WTC11 (cell line): Measurements from ENCODE around the gene IRS1. TPM values are rescaled to one million over a fixed set of nuclear protein-coding genes. Genes with fewer than 3 reads are reported as not detected.

Source experiments
- ATAC-seq: fragments of 200-7000 bp; cut with Tn5 transposase; 2 replicates; pipeline ENCODE4 v1.10.0; 2021; ENCODE audit warnings: mild to moderate bottlenecking, moderate library complexity
- CTCF ChIA-PET: fragments of 300-600 bp; sonication (Branson Sonifier 250); formaldehyde crosslinking; loops from one replicate; lab custom pipeline; 2021; ENCODE audit warnings: antibody characterized with exemption; lab: Charles Lee
- POLR2A ChIA-PET: fragments of 350-600 bp; sonication (Branson Sonifier 250); formaldehyde crosslinking; loops from one replicate; lab custom pipeline; 2021; ENCODE audit warnings: antibody characterized with exemption; lab: Charles Lee
- DNase-seq: peaks from one replicate; pipeline ENCODE4 v3.0.0; 2021; ENCODE audit warnings: low spot score
- H3K27ac Mint-ChIP-seq: 2 replicates; pipeline ENCODE4 v1.8.0; 2021; ENCODE audit warnings: mixed read lengths
- H3K27me3 Mint-ChIP-seq: 2 replicates; pipeline ENCODE4 v1.8.0; 2021; ENCODE audit warnings: low read depth, mild to moderate bottlenecking, moderate library complexity, mixed read lengths
- H3K36me3 Mint-ChIP-seq: 2 replicates; pipeline ENCODE4 v1.8.0; 2021; ENCODE audit warnings: mixed read lengths
- H3K4me1 Mint-ChIP-seq: 2 replicates; pipeline ENCODE4 v1.8.0; 2022; ENCODE audit warnings: mixed read lengths
- H3K4me3 Mint-ChIP-seq: 2 replicates; pipeline ENCODE4 v1.8.0; 2021; ENCODE audit warnings: mild to moderate bottlenecking, moderate library complexity, mixed read lengths
- H3K9me3 Mint-ChIP-seq: 2 replicates; pipeline ENCODE4 v1.8.0; 2021; ENCODE audit warnings: mixed read lengths
- AR ChIP-seq: fragments of 250-450 bp; sonication (Bioruptor Pico); IDR thresholded peaks from 2 replicates; pipeline ENCODE4 v1.9.0; 2021; ENCODE audit warnings: mild to moderate bottlenecking
- CDX4 ChIP-seq: fragments of 250-450 bp; sonication (Bioruptor Pico); IDR thresholded peaks from 2 replicates; pipeline ENCODE4 v1.9.0; 2021; ENCODE audit warnings: moderate library complexity, mild to moderate bottlenecking, inconsistent platforms, borderline replicate concordance
- ELF4 ChIP-seq: sonication (generic); formaldehyde crosslinking; IDR thresholded peaks from 2 replicates; pipeline ENCODE4 v1.8.1; 2022; ENCODE audit warnings: low read depth, mild to moderate bottlenecking, moderate library complexity, missing genetic modification reagents
- FOXK1 ChIP-seq: sonication (generic); formaldehyde crosslinking; IDR thresholded peaks from 2 replicates; pipeline ENCODE4 v1.8.0; 2022; ENCODE audit warnings: mild to moderate bottlenecking, moderate library complexity, missing genetic modification reagents
- GRHL2 ChIP-seq: fragments of 250-450 bp; sonication (Bioruptor Pico); IDR thresholded peaks from 2 replicates; pipeline ENCODE4 v1.8.0; 2022; ENCODE audit warnings: mild to moderate bottlenecking, moderate library complexity; ENCODE audit not compliant: insufficient replicate concordance, severe bottlenecking
- HMGXB4 ChIP-seq: sonication (generic); formaldehyde crosslinking; IDR thresholded peaks from 2 replicates; pipeline ENCODE4 v1.8.1; 2023; ENCODE audit warnings: mild to moderate bottlenecking, moderate library complexity, missing genetic modification reagents
- NR1H2 ChIP-seq: sonication (generic); formaldehyde crosslinking; IDR thresholded peaks from 2 replicates; pipeline ENCODE4 v1.9.0; 2021; ENCODE audit warnings: mild to moderate bottlenecking, moderate library complexity, missing genetic modification reagents
- RORB ChIP-seq: fragments of 250-450 bp; sonication (Bioruptor Pico); IDR thresholded peaks from 2 replicates; pipeline ENCODE4 v1.9.0; 2021; ENCODE audit warnings: mild to moderate bottlenecking
- SP1 ChIP-seq: sonication (generic); formaldehyde crosslinking; conservative IDR thresholded peaks from 2 replicates; pipeline ENCODE4 v1.8.1; 2022; ENCODE audit warnings: missing genetic modification reagents
- TCF7 ChIP-seq: sonication (generic); formaldehyde crosslinking; IDR thresholded peaks from 2 replicates; pipeline ENCODE4 v1.8.0; 2022; ENCODE audit warnings: mild to moderate bottlenecking, low read depth, missing genetic modification reagents, moderate library complexity
- TP53 ChIP-seq: sonication (generic); formaldehyde crosslinking; IDR thresholded peaks from 2 replicates; pipeline ENCODE4 v1.8.1; 2023; ENCODE audit warnings: mild to moderate bottlenecking, missing genetic modification reagents
- ZMAT4 ChIP-seq: fragments of 250-450 bp; sonication (Bioruptor Pico); IDR thresholded peaks from 2 replicates; pipeline ENCODE4 v1.9.0; 2021; ENCODE audit warnings: mild to moderate bottlenecking
- ZNF121 ChIP-seq: sonication (generic); formaldehyde crosslinking; IDR thresholded peaks from 2 replicates; pipeline ENCODE4 v1.8.0; 2023; ENCODE audit warnings: missing genetic modification reagents
- ZNF219 ChIP-seq: sonication (generic); formaldehyde crosslinking; IDR thresholded peaks from 2 replicates; pipeline ENCODE4 v1.8.0; 2023; ENCODE audit warnings: missing genetic modification reagents, mild to moderate bottlenecking, borderline replicate concordance
- ZNF671 ChIP-seq: fragments of 250-450 bp; sonication (Bioruptor Pico); IDR thresholded peaks from 2 replicates; pipeline ENCODE4 v1.8.0; 2021; ENCODE audit warnings: mild to moderate bottlenecking
- total RNA-seq: library from RNA; stranded (reverse); gene quantifications from 3 replicates; pipeline ENCODE4 v1.2.3, GENCODE V29; 2021
- TF ChIP-seq, protein P1 (sequence below): sonication (generic); formaldehyde crosslinking; IDR thresholded peaks from 2 replicates; pipeline ENCODE4 v1.8.0; 2023; ENCODE audit warnings: missing genetic modification reagents
- TF ChIP-seq, protein P2 (sequence below): sonication (generic); formaldehyde crosslinking; IDR thresholded peaks from 2 replicates; pipeline ENCODE4 v1.8.0; 2022; ENCODE audit warnings: mild to moderate bottlenecking, missing genetic modification reagents
- TF ChIP-seq, protein P3 (sequence below): sonication (generic); formaldehyde crosslinking; conservative IDR thresholded peaks from 2 replicates; pipeline ENCODE4 v1.8.1; 2022; ENCODE audit warnings: mild to moderate bottlenecking, missing genetic modification reagents

Gene IRS1
- total RNA-seq, 1 experiment from 2014 or later: 22.9 TPM

GRCh38 chr2:226728996-226729395 is 70.6 kb downstream of the IRS1 start:
- CTCF ChIA-PET: no interaction called here
- POLR2A ChIA-PET: no interaction called here
- Mint-ChIP-seq H3K9me3 (no peaks in the 10 kb centered on the region), H3K4me1 (peaks cover 16% of the 10 kb centered on the region), H3K27me3 (no peaks in the 10 kb centered on the region), H3K27ac (no peak overlapping the region), H3K4me3 (no peak overlapping the region), H3K36me3 (no peaks in the 10 kb centered on the region)
- TF ChIP-seq TP53: no peak
- TF ChIP-seq, protein P1, sequence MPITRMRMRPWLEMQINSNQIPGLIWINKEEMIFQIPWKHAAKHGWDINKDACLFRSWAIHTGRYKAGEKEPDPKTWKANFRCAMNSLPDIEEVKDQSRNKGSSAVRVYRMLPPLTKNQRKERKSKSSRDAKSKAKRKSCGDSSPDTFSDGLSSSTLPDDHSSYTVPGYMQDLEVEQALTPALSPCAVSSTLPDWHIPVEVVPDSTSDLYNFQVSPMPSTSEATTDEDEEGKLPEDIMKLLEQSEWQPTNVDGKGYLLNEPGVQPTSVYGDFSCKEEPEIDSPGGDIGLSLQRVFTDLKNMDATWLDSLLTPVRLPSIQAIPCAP (CRISPR knock-in tag): no peak
- no peak for TF ChIP-seq ZNF219 (CRISPR knock-in tag)
- TF ChIP-seq ZNF121 (CRISPR knock-in tag): no peak
- no peak for TF ChIP-seq SP1 (CRISPR knock-in tag)
- no peak for TF ChIP-seq TCF7 (CRISPR knock-in tag)
- TF ChIP-seq, protein P2, sequence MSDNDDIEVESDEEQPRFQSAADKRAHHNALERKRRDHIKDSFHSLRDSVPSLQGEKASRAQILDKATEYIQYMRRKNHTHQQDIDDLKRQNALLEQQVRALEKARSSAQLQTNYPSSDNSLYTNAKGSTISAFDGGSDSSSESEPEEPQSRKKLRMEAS (CRISPR knock-in tag): no peak
- no peak for TF ChIP-seq ELF4
- no peak for TF ChIP-seq ZNF671
- no peak for TF ChIP-seq CDX4 (CRISPR knock-in tag)
- no peak for TF ChIP-seq GRHL2 (CRISPR knock-in tag)
- TF ChIP-seq RORB (CRISPR knock-in tag): no peak
- no peak for TF ChIP-seq NR1H2 (CRISPR knock-in tag)
- no peak for TF ChIP-seq ZMAT4 (CRISPR knock-in tag)
- DNase-seq (no peak), ATAC-seq (no peak)

DNA sequence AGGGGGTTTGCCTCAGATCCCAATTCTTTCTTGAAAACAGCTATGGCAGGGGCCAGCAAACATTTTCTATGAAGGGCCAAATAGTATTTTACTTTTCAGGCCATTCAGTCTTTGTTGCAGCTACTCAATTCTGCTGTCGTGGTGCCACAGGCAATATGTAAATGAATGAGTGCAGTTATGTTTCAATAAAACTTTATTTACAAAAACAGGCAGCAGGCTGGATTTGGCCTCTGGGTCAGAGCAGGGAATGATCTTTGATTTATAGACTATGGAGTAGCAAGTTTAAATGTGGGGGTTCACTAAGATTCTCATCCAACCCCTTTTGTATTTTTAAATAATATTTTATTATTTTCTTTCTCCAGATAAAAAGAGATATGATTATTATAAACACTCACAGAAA is 72.4 kb downstream of the IRS1 start:
- DNase-seq (no peak), ATAC-seq (no peak)
- Mint-ChIP-seq H3K4me1 (peaks cover 13% of the 10 kb centered on the region), H3K27me3 (no peaks in the 10 kb centered on the region), H3K4me3 (no peak overlapping the region), H3K9me3 (no peaks in the 10 kb centered on the region), H3K36me3 (no peaks in the 10 kb centered on the region), H3K27ac (no peak overlapping the region)
- POLR2A ChIA-PET: no interaction called here
- TF ChIP-seq AR (no peak), FOXK1 (CRISPR knock-in tag) (no peak), HMGXB4 (no peak)
- TF ChIP-seq, protein P3, sequence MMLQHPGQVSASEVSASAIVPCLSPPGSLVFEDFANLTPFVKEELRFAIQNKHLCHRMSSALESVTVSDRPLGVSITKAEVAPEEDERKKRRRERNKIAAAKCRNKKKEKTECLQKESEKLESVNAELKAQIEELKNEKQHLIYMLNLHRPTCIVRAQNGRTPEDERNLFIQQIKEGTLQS (CRISPR knock-in tag): no peak
- CTCF ChIA-PET: no interaction called here
